ENCODE measurements around the gene TRPM3.

- peak in 1 of 2 donors; percentile 61 for TF ChIP-seq POLR2AphosphoS5 (IDR thresholded peaks at IDR 0.05; ENCODE audit: insufficient read depth in 1 of 2, low read depth in 1 of 2)
- TF ChIP-seq POLR2A (IDR thresholded peaks at IDR 0.05), result no peak
Measured at GRCh38 chr9:70589571-70590314, 531.7 kb downstream of the TRPM3 start.

All from vagina (tissue), 2 donors.